Nephron (organoid): ENCODE results near the gene FARP1.

Source experiments
- H3K27ac Mint-ChIP-seq, 3 experiments: 2 replicates each; pipeline ENCODE4 v1.8.0; 2020; ENCODE audit warnings: mixed read lengths in 3 of 3, mild to moderate bottlenecking in 2 of 3, moderate library complexity in 1 of 3
- H3K27me3 Mint-ChIP-seq: 2 replicates; pipeline ENCODE4 v1.8.0; 2021; ENCODE audit warnings: low read depth, mild to moderate bottlenecking, moderate library complexity, mixed read lengths
- H3K36me3 Mint-ChIP-seq: 2 replicates; pipeline ENCODE4 v1.8.0; 2020; ENCODE audit warnings: low read depth, mixed read lengths
- H3K4me1 Mint-ChIP-seq: 2 replicates; pipeline ENCODE4 v1.8.0; 2020; ENCODE audit warnings: mixed read lengths
- H3K4me3 Mint-ChIP-seq, 3 experiments: 2 replicates each; pipeline ENCODE4 v1.8.0; 2020; ENCODE audit warnings: mild to moderate bottlenecking in 3 of 3, mixed read lengths in 3 of 3, moderate library complexity in 2 of 3
- H3K9me3 Mint-ChIP-seq: 2 replicates; pipeline ENCODE4 v1.8.0; 2020; ENCODE audit warnings: mixed read lengths
- TF ChIP-seq, protein P1 (sequence below), 3 experiments: fragments of 200-600 bp; sonication (generic); IDR thresholded peaks; one replicate each; pipeline ENCODE4 v1.5.0; 2021; ENCODE audit warnings: antibody characterized with exemption in 3 of 3; ENCODE audit not compliant: unreplicated experiment in 3 of 3

The FARP1 gene

DNA sequence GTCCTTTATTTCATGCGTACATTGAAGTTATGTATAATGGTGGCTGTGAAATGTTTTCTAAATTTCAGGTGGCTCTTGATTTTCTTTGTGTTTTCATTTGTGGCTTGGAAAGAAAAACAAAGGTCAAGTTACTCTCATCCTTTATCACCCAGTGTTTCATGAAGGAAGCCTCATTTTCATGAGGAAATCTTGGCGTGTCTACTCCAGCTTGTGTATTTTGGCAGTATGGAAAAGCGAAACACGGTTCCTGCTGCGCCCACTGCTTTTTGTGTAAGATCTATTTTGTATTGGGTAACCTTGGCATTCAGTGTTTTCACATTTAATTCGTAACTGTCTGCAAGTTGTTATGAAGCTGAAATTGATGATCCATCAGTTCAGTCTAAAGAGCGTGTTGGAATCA is 181.2 kb downstream of the FARP1 start:
- peaks cover 14% of the 10 kb centered on the region for H3K36me3 Mint-ChIP-seq
- no peaks in the 10 kb centered on the region for H3K27me3 Mint-ChIP-seq

DNA sequence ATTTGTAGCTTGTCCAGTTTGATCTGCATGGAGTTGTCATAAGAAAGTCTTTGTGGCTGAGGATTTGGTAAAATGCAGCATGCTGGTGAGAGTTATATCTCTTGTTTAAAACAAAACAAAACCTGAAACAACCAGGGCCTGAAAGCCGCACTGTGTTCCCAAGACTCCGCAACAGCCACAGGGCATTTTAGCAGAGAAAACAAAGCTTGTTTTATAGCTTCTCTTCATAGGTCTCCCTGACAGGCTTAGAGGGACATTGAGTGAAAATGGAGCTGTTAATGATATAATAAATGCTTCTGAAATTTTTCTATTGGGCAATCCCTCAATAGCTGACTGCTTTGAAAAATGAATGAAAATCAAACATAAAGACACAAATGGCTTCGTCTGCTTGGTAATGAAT is 182.8 kb downstream of the FARP1 start:
- no peaks in the 10 kb centered on the region for H3K9me3 Mint-ChIP-seq
- peaks cover 74% of the 10 kb centered on the region for H3K4me1 Mint-ChIP-seq
- TF ChIP-seq, protein P1, sequence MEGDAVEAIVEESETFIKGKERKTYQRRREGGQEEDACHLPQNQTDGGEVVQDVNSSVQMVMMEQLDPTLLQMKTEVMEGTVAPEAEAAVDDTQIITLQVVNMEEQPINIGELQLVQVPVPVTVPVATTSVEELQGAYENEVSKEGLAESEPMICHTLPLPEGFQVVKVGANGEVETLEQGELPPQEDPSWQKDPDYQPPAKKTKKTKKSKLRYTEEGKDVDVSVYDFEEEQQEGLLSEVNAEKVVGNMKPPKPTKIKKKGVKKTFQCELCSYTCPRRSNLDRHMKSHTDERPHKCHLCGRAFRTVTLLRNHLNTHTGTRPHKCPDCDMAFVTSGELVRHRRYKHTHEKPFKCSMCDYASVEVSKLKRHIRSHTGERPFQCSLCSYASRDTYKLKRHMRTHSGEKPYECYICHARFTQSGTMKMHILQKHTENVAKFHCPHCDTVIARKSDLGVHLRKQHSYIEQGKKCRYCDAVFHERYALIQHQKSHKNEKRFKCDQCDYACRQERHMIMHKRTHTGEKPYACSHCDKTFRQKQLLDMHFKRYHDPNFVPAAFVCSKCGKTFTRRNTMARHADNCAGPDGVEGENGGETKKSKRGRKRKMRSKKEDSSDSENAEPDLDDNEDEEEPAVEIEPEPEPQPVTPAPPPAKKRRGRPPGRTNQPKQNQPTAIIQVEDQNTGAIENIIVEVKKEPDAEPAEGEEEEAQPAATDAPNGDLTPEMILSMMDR (IDR thresholded peaks at IDR 0.05; ENCODE audit: unreplicated experiment in 3 of 3), result no peak
- H3K4me3 Mint-ChIP-seq, result no peak overlapping the region
- no peaks in the 10 kb centered on the region for H3K27me3 Mint-ChIP-seq
- H3K27ac Mint-ChIP-seq, result peak overlapping the region; percentile 37 to 78 (median 46)
- H3K36me3 Mint-ChIP-seq, result peaks cover 12% of the 10 kb centered on the region

More for the DNA sequence above, 181.2 kb downstream of the FARP1 start:
- H3K27ac Mint-ChIP-seq, result peak overlapping the region; percentile 46 to 81 (median 60)
- no peaks in the 10 kb centered on the region for H3K9me3 Mint-ChIP-seq
- peak overlapping the region in 1 of 3 experiments; percentile 37 for H3K4me3 Mint-ChIP-seq
- peaks cover 68% of the 10 kb centered on the region for H3K4me1 Mint-ChIP-seq
- TF ChIP-seq, protein P1 (IDR thresholded peaks at IDR 0.05; ENCODE audit: unreplicated experiment in 3 of 3), result no peak

DNA sequence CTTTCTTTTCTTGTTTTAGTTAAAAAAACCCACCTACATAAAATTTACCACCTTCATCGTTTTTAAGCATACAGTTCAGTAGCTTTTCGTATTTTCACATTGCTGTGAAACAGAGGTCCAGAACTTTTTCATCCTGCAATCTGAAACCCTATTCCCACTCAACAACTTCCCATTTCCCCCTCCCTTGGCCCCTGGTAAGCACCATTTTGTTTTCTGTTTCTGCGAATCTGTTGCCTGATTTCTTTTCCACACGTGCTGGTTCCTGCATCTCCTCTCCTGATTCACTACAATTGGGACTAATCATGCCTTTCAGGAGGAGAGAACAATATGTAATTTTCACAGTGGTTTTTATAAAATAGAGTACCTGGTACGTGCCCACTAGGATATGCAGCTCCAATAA is 183.4 kb downstream of the FARP1 start:
- Mint-ChIP-seq H3K9me3 (no peaks in the 10 kb centered on the region), H3K4me3 (no peak overlapping the region), H3K27ac (peak overlapping the region; percentile 11 to 91 (median 78)), H3K36me3 (peaks cover 6% of the 10 kb centered on the region), H3K27me3 (no peaks in the 10 kb centered on the region), H3K4me1 (peaks cover 71% of the 10 kb centered on the region)
- TF ChIP-seq, protein P1 (IDR thresholded peaks at IDR 0.05; ENCODE audit: unreplicated experiment in 3 of 3), result no peak

DNA sequence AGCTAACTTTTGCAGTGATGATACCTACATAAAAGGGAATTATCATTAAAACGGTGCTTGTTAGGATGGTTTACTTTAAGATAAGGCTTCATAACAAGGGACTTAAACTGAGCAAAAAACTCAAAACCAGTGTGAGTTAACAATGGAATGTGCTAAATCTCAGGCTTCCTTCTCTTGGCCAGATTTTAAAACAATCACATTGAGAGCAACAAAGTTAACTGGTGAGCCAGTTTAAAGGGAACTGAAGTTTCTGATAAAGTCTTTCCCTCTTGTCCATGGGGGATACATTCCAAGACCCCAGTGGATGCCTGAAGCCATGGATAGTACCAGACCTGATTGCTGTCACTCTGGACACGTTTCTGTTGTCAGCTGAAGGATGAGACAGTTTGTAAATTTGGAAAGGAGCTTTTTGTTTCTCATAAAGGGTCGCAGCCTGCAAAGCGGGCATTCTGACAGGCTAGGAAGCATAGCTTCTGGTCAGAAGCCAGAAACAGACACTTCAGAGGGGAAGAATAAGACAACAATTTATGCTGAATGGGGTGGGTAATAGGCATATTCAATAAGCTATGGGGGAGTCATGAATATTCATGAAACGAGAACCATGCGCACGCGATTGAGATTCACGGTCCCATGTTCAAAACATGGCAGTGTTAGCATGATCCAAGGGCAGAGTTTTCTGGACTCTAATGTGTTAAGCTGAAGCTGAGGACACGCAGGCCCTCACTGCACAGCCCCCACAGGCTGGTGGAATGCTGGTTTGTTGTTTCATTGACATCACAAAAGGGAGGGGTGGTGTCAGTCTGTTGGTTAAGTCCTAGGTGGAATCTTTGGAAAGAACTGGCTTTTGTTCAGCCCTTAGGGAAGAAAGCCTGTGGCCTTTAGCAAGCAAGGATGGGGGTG is 184.7 kb downstream of the FARP1 start:
- peak overlapping the region; percentile 78 to 91 (median 88) for H3K27ac Mint-ChIP-seq
- no peaks in the 10 kb centered on the region for H3K27me3 Mint-ChIP-seq
- H3K4me1 Mint-ChIP-seq, result peaks cover 74% of the 10 kb centered on the region
- H3K36me3 Mint-ChIP-seq, result peaks cover 8% of the 10 kb centered on the region
- TF ChIP-seq, protein P1 (IDR thresholded peaks at IDR 0.05; ENCODE audit: unreplicated experiment in 3 of 3), result no peak
- peak overlapping the region; percentile 4 to 24 (median 6) for H3K4me3 Mint-ChIP-seq
- no peaks in the 10 kb centered on the region for H3K9me3 Mint-ChIP-seq

DNA sequence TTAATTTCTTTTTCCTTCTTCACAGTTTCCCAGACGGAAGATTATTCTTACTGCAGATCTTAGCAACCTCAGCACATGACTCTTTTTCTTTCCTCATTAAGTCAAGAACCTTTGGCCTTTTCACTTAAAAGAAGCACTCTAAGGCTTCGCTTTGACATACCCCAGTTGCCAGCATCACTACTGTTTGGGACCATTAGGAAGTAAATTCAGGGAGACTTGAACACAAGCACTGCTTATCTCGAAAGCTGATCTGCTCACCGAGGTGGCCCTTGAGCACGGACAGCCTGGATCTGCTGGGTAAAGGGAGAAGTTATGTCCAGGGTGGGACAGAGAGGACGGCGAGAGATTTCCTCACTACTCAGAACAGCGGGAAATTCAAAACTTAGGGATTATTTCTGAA is 185.6 kb downstream of the FARP1 start:
- no peaks in the 10 kb centered on the region for H3K9me3 Mint-ChIP-seq

More for the DNA sequence above, 185.6 kb downstream of the FARP1 start:
- Mint-ChIP-seq H3K27me3 (no peaks in the 10 kb centered on the region), H3K27ac (peak overlapping the region; percentile 78 to 91 (median 88)), H3K36me3 (peaks cover 15% of the 10 kb centered on the region), H3K4me1 (peaks cover 72% of the 10 kb centered on the region), H3K4me3 (peak overlapping the region in 1 of 3 experiments; percentile 2)
- TF ChIP-seq, protein P1 (IDR thresholded peaks at IDR 0.05; ENCODE audit: unreplicated experiment in 3 of 3), result no peak
